Stimulated activated naive CD8-positive, alpha-beta T cell treated with anti-CD3 and anti-CD28 coated beads, Interleukin-15, amount 100 ng/mL, for 72 hours (primary cell): ENCODE results near the gene CAPN7.

Source experiments
- ATAC-seq: fragments of 150-1000 bp; cut with Tn5 transposase; 2 replicates; pipeline ENCODE4 v1.10.0; 2021; ENCODE audit warnings: mild to moderate bottlenecking, moderate library complexity
- DNase-seq, 2 donors: peaks; one replicate each; pipeline ENCODE4 v3.0.0; 2021 to 2022
- H3K27ac Mint-ChIP-seq, 2 donors: one replicate each; pipeline ENCODE4 v1.8.0; 2022; ENCODE audit warnings: mild to moderate bottlenecking in 2 of 2, mixed read lengths in 2 of 2, moderate library complexity in 2 of 2
- H3K27me3 Mint-ChIP-seq: one replicate; pipeline ENCODE4 v1.8.0; 2022; ENCODE audit warnings: mixed read lengths
- H3K4me1 Mint-ChIP-seq: one replicate; pipeline ENCODE4 v1.8.0; 2022; ENCODE audit warnings: mild to moderate bottlenecking, mixed read lengths
- H3K4me3 Mint-ChIP-seq, 2 donors: one replicate each; pipeline ENCODE4 v1.8.0; 2022; ENCODE audit warnings: mild to moderate bottlenecking in 2 of 2, mixed read lengths in 2 of 2, moderate library complexity in 1 of 2
- H3K9me3 Mint-ChIP-seq, 2 donors: one replicate each; pipeline ENCODE4 v1.8.0; 2022; ENCODE audit warnings: mixed read lengths in 2 of 2

The CAPN7 gene

GRCh38 chr3:15272426-15273196 lies 66.6 kb downstream of the CAPN7 start:
- peaks cover 76% of the 10 kb centered on the region for H3K4me1 Mint-ChIP-seq
- DNase-seq (no peak), ATAC-seq (no peak)
- H3K9me3 Mint-ChIP-seq, result no peaks in the 10 kb centered on the region
- peak overlapping the region; percentile 60 to 69 for H3K4me3 Mint-ChIP-seq
- no peak overlapping the region for H3K27ac Mint-ChIP-seq
- H3K27me3 Mint-ChIP-seq, result peaks cover 14% of the 10 kb centered on the region

GRCh38 chr3:15273227-15273626 lies 67.2 kb downstream of the CAPN7 start:
- H3K27me3 Mint-ChIP-seq, result peaks cover 17% of the 10 kb centered on the region
- ATAC-seq, result no peak
- no peak for DNase-seq
- no peak overlapping the region for H3K27ac Mint-ChIP-seq
- no peaks in the 10 kb centered on the region for H3K9me3 Mint-ChIP-seq
- H3K4me3 Mint-ChIP-seq, result no peak overlapping the region
- H3K4me1 Mint-ChIP-seq, result peaks cover 70% of the 10 kb centered on the region

- Mint-ChIP-seq H3K27me3 (peaks cover 17% of the 10 kb centered on the region), H3K4me1 (peaks cover 66% of the 10 kb centered on the region), H3K4me3 (no peak overlapping the region), H3K27ac (no peak overlapping the region), H3K9me3 (no peaks in the 10 kb centered on the region)
- ATAC-seq (no peak), DNase-seq (no peak)
Observed at GRCh38 chr3:15276028-15276724, 70.1 kb downstream of the CAPN7 start.

GRCh38 chr3:15277861-15278500 lies 71.9 kb downstream of the CAPN7 start:
- no peak for ATAC-seq
- Mint-ChIP-seq H3K4me1 (peaks cover 48% of the 10 kb centered on the region), H3K27ac (no peak overlapping the region)

GRCh38 chr3:15279205-15279604 lies 73.2 kb downstream of the CAPN7 start:
- no peak overlapping the region for H3K4me3 Mint-ChIP-seq
- no peak for DNase-seq
- H3K4me1 Mint-ChIP-seq, result peaks cover 43% of the 10 kb centered on the region
- H3K27me3 Mint-ChIP-seq, result peaks cover 7% of the 10 kb centered on the region
- H3K9me3 Mint-ChIP-seq, result no peaks in the 10 kb centered on the region
- no peak for ATAC-seq
- H3K27ac Mint-ChIP-seq, result no peak overlapping the region

More at GRCh38 chr3:15277861-15278500, 71.9 kb downstream of the CAPN7 start:
- H3K9me3 Mint-ChIP-seq, result no peaks in the 10 kb centered on the region
- peaks cover 15% of the 10 kb centered on the region for H3K27me3 Mint-ChIP-seq
- H3K4me3 Mint-ChIP-seq, result no peak overlapping the region
- no peak for DNase-seq

- no peak overlapping the region for H3K4me3 Mint-ChIP-seq
- no peak overlapping the region for H3K27ac Mint-ChIP-seq
- DNase-seq (no peak), ATAC-seq (peak; percentile 35)
- no peaks in the 10 kb centered on the region for H3K9me3 Mint-ChIP-seq
- H3K27me3 Mint-ChIP-seq, result peaks cover 7% of the 10 kb centered on the region
- peaks cover 43% of the 10 kb centered on the region for H3K4me1 Mint-ChIP-seq
Observed at GRCh38 chr3:15279671-15280402, 73.8 kb downstream of the CAPN7 start.

- peaks cover 32% of the 10 kb centered on the region for H3K4me1 Mint-ChIP-seq
- no peaks in the 10 kb centered on the region for H3K9me3 Mint-ChIP-seq
- H3K27ac Mint-ChIP-seq, result no peak overlapping the region
- no peak for ATAC-seq
- no peak for DNase-seq
- peaks cover 7% of the 10 kb centered on the region for H3K27me3 Mint-ChIP-seq
- no peak overlapping the region for H3K4me3 Mint-ChIP-seq
Observed at GRCh38 chr3:15280853-15281532, 74.9 kb downstream of the CAPN7 start.

GRCh38 chr3:15281817-15282216 lies 75.8 kb downstream of the CAPN7 start:
- Mint-ChIP-seq H3K27ac (peak overlapping the region in 1 of 2 donors; percentile 66), H3K27me3 (peaks cover 7% of the 10 kb centered on the region), H3K9me3 (no peaks in the 10 kb centered on the region), H3K4me1 (peaks cover 26% of the 10 kb centered on the region), H3K4me3 (no peak overlapping the region)
- ATAC-seq (no peak), DNase-seq (no peak)

GRCh38 chr3:15283702-15284101 lies 77.7 kb downstream of the CAPN7 start:
- Mint-ChIP-seq H3K27ac (no peak overlapping the region), H3K9me3 (no peaks in the 10 kb centered on the region), H3K27me3 (no peaks in the 10 kb centered on the region), H3K4me1 (peaks cover 28% of the 10 kb centered on the region), H3K4me3 (no peak overlapping the region)
- ATAC-seq (no peak), DNase-seq (no peak)

- no peak for DNase-seq
- H3K4me1 Mint-ChIP-seq, result peaks cover 29% of the 10 kb centered on the region
- no peak overlapping the region for H3K27ac Mint-ChIP-seq
- no peaks in the 10 kb centered on the region for H3K27me3 Mint-ChIP-seq
- H3K4me3 Mint-ChIP-seq, result no peak overlapping the region
- no peak for ATAC-seq
- no peaks in the 10 kb centered on the region for H3K9me3 Mint-ChIP-seq
Observed at GRCh38 chr3:15284121-15284889, 78.3 kb downstream of the CAPN7 start.

- no peak overlapping the region for H3K4me3 Mint-ChIP-seq
- H3K4me1 Mint-ChIP-seq, result peaks cover 30% of the 10 kb centered on the region
- H3K27me3 Mint-ChIP-seq, result no peaks in the 10 kb centered on the region
- ATAC-seq, result no peak
- H3K27ac Mint-ChIP-seq, result no peak overlapping the region
- DNase-seq, result no peak
- no peaks in the 10 kb centered on the region for H3K9me3 Mint-ChIP-seq
Observed at GRCh38 chr3:15286022-15286421, 80.0 kb downstream of the CAPN7 start.

- ATAC-seq, result no peak
- DNase-seq, result no peak
- Mint-ChIP-seq H3K4me3 (no peak overlapping the region), H3K27me3 (no peaks in the 10 kb centered on the region), H3K9me3 (no peaks in the 10 kb centered on the region), H3K27ac (no peak overlapping the region), H3K4me1 (peaks cover 47% of the 10 kb centered on the region)
Observed at GRCh38 chr3:15287565-15288330, 81.7 kb downstream of the CAPN7 start.

- ATAC-seq, result no peak
- Mint-ChIP-seq H3K9me3 (no peaks in the 10 kb centered on the region), H3K4me1 (peaks cover 47% of the 10 kb centered on the region), H3K27ac (no peak overlapping the region), H3K4me3 (no peak overlapping the region), H3K27me3 (no peaks in the 10 kb centered on the region)
- DNase-seq, result no peak
Observed at GRCh38 chr3:15288331-15289035, 82.4 kb downstream of the CAPN7 start.
